H1 (cell line): ENCODE results near the gene FGF13. TPM values are rescaled to one million over a fixed set of nuclear protein-coding genes. Genes with fewer than 3 reads are reported as not detected.

ENCODE experiments used
- CEBPB ChIP-seq: IDR thresholded peaks from 2 replicates; pipeline ENCODE4 v1.6.1; 2012; ENCODE audit warnings: low read depth, low read length
- CHD7 ChIP-seq: fragments of 300-600 bp; sonication (generic); IDR thresholded peaks from 2 replicates; pipeline ENCODE4 v1.7.1; 2012; ENCODE audit warnings: low read length, moderate library complexity, mild to moderate bottlenecking, inconsistent platforms; ENCODE audit not compliant: insufficient replicate concordance
- CTBP2 ChIP-seq: IDR thresholded peaks from 2 replicates; pipeline ENCODE4 v1.7.0; 2011; ENCODE audit warnings: borderline replicate concordance, mild to moderate bottlenecking, moderate library complexity, mixed read lengths, low read length; ENCODE audit not compliant: insufficient read depth, insufficient read length
- FOSL1 ChIP-seq: IDR thresholded peaks from 2 replicates; pipeline ENCODE4 v1.6.1; 2011; ENCODE audit warnings: mild to moderate bottlenecking, low read depth, low read length, moderate library complexity; ENCODE audit not compliant: insufficient read depth
- JUND ChIP-seq: IDR thresholded peaks from 2 replicates; pipeline ENCODE4 v1.6.1; 2011; ENCODE audit warnings: mild to moderate bottlenecking, improper control_type of control experiment, low read length
- RAD21 ChIP-seq, 2 experiments: IDR thresholded peaks in 1 of 2; conservative IDR thresholded peaks in 1 of 2; 2 replicates each; pipeline ENCODE4 v1.6.1; 2011; ENCODE audit warnings: low read depth in 2 of 2, low read length in 2 of 2, improper control_type of control experiment in 1 of 2, inconsistent platforms in 1 of 2, mild to moderate bottlenecking in 1 of 2, moderate library complexity in 1 of 2
- SP1 ChIP-seq: IDR thresholded peaks from 2 replicates; pipeline ENCODE4 v1.6.1; 2011; ENCODE audit warnings: low read depth, low read length
- SP4 ChIP-seq: IDR thresholded peaks from 2 replicates; pipeline ENCODE4 v1.6.1; 2012; ENCODE audit warnings: low read length, inconsistent platforms
- polyA plus RNA-seq, 7 experiments: library from polyadenylated mRNA; depleted of rRNA in 3 of 7; stranded (reverse) in 5 of 7; unstranded in 2 of 7; fragments of >200 nt in 5 of 7; fragments of 200-250 nt in 2 of 7; gene quantifications; 1 replicate in 5 of 7; 2 replicates in 1 of 7; 4 replicates in 1 of 7; pipeline versions ENCODE4 v1.2.1 to v1.2.3, GENCODE V29; 2011 to 2013; ENCODE audit warnings: missing spikeins in 2 of 7, mixed read lengths in 2 of 7
- total RNA-seq: library from RNA; stranded (reverse); fragmentation: NEBNext Ultra II Directional; extraction: Animal tissue kit (Norgen Biotek cat#: 25700); gene quantifications from 2 replicates; pipeline ENCODE4 v1.2.1, GENCODE V29; 2021
- TF ChIP-seq, protein P1 (sequence below): IDR thresholded peaks from 2 replicates; pipeline ENCODE4 v1.6.1; 2011; ENCODE audit warnings: low read length, improper control_type of control experiment

The FGF13 gene
- total and polyA plus RNA-seq, 2 of the 8 experiments (the other 6 are each of a cell fraction or from before 2014, with no cell fraction given) = 10.1 to 36.1 TPM

GRCh38 chrX:138664016-138664415, 47.5 kb downstream of the FGF13 start (continued):
- TF ChIP-seq CHD7 (no peak), FOSL1 (no peak), RAD21 (IDR thresholded peaks at IDR 0.05 in 1 of 2, conservative IDR thresholded peaks at IDR 0.05 in 1 of 2; ENCODE audit: low read depth in 2 of 2, low read length in 2 of 2) (no peak), CTBP2 (no peak), SP4 (no peak), SP1 (no peak), JUND (no peak), CEBPB (no peak)
- TF ChIP-seq, protein P1, sequence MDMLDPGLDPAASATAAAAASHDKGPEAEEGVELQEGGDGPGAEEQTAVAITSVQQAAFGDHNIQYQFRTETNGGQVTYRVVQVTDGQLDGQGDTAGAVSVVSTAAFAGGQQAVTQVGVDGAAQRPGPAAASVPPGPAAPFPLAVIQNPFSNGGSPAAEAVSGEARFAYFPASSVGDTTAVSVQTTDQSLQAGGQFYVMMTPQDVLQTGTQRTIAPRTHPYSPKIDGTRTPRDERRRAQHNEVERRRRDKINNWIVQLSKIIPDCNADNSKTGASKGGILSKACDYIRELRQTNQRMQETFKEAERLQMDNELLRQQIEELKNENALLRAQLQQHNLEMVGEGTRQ = no peak
